H9 (cell line): Measurements from ENCODE around the gene CAB39L. TPM values are rescaled to one million over a fixed set of nuclear protein-coding genes. Genes with fewer than 3 reads are reported as not detected.

ENCODE experiments used
- DNase-seq: peaks from one replicate; pipeline ENCODE4 v3.0.0-alpha.2; 2017
- H2AFZ ChIP-seq: one replicate; pipeline ENCODE4 v1.6.1; 2013; ENCODE audit warnings: mild to moderate bottlenecking, low read length, control low read depth, moderate library complexity
- H2AK5ac ChIP-seq: 2 replicates; pipeline ENCODE4 v1.6.1; 2013; ENCODE audit warnings: low read length, control low read depth, mixed read lengths; ENCODE audit not compliant: insufficient read length
- H2BK120ac ChIP-seq: one replicate; pipeline ENCODE4 v1.6.1; 2013; ENCODE audit warnings: low read depth, mild to moderate bottlenecking, low read length, control low read depth, inconsistent platforms; ENCODE audit not compliant: poor library complexity, severe bottlenecking
- H2BK12ac ChIP-seq: 2 replicates; pipeline ENCODE4 v1.6.1; 2013; ENCODE audit warnings: low read length, control low read depth, mixed read lengths, low read depth; ENCODE audit not compliant: insufficient read length
- H2BK15ac ChIP-seq: 2 replicates; pipeline ENCODE4 v1.6.1; 2013; ENCODE audit warnings: low read depth, low read length, control low read depth
- H2BK20ac ChIP-seq: one replicate; pipeline ENCODE4 v1.6.1; 2013; ENCODE audit warnings: low read depth, mild to moderate bottlenecking, low read length, control low read depth, inconsistent platforms; ENCODE audit not compliant: poor library complexity, severe bottlenecking
- H2BK5ac ChIP-seq: 2 replicates; pipeline ENCODE4 v1.6.1; 2013; ENCODE audit warnings: low read length, control low read depth, mixed read lengths; ENCODE audit not compliant: insufficient read length
- H3K14ac ChIP-seq: 2 replicates; pipeline ENCODE4 v1.6.1; 2013; ENCODE audit warnings: low read length, control low read depth; ENCODE audit not compliant: insufficient read depth
- H3K18ac ChIP-seq: 2 replicates; pipeline ENCODE4 v1.6.1; 2013; ENCODE audit warnings: low read depth, mild to moderate bottlenecking, mixed read lengths, low read length, control low read depth; ENCODE audit not compliant: insufficient read length
- H3K23ac ChIP-seq: 2 replicates; pipeline ENCODE4 v1.6.1; 2013; ENCODE audit warnings: low read length, control low read depth, mixed read lengths, low read depth; ENCODE audit not compliant: insufficient read length
- H3K23me2 ChIP-seq: 2 replicates; pipeline ENCODE4 v1.6.1; 2013; ENCODE audit warnings: low read depth, mild to moderate bottlenecking, mixed read lengths, low read length, control low read depth; ENCODE audit not compliant: insufficient read length, poor library complexity, severe bottlenecking
- H3K27ac ChIP-seq: 2 replicates; pipeline ENCODE4 v1.5.1; 2013; ENCODE audit warnings: low read length, control low read depth, mixed read lengths, low read depth; ENCODE audit not compliant: insufficient read length
- H3K27me3 ChIP-seq: 2 replicates; pipeline ENCODE4 v1.6.1; 2013; ENCODE audit warnings: low read length, control low read depth, inconsistent platforms; ENCODE audit not compliant: insufficient read depth
- H3K4ac ChIP-seq: 2 replicates; pipeline ENCODE4 v1.6.1; 2013; ENCODE audit warnings: low read depth, mild to moderate bottlenecking, control low read depth, inconsistent platforms, low read length, moderate library complexity
- H3K4me1 ChIP-seq: 2 replicates; pipeline ENCODE4 v1.6.1; 2013; ENCODE audit warnings: low read length, control low read depth, inconsistent platforms; ENCODE audit not compliant: insufficient read depth
- H3K4me2 ChIP-seq: 2 replicates; pipeline ENCODE4 v1.6.1; 2013; ENCODE audit warnings: low read length, control low read depth, mixed read lengths; ENCODE audit not compliant: insufficient read length, insufficient read depth
- H3K56ac ChIP-seq: 2 replicates; pipeline ENCODE4 v1.6.1; 2013; ENCODE audit warnings: low read depth, mild to moderate bottlenecking, mixed read lengths, low read length, control low read depth; ENCODE audit not compliant: insufficient read length
- H3K79me1 ChIP-seq: 2 replicates; pipeline ENCODE4 v1.6.1; 2013; ENCODE audit warnings: low read depth, mild to moderate bottlenecking, moderate library complexity, low read length, control low read depth, inconsistent platforms; ENCODE audit not compliant: insufficient read depth, poor library complexity, severe bottlenecking
- H3K79me2 ChIP-seq: 2 replicates; pipeline ENCODE4 v1.6.1; 2013; ENCODE audit warnings: low read length, control low read depth, inconsistent platforms; ENCODE audit not compliant: insufficient read depth
- H3K9ac ChIP-seq: 2 replicates; pipeline ENCODE4 v1.6.1; 2013; ENCODE audit warnings: low read length, control low read depth, mixed read lengths; ENCODE audit not compliant: insufficient read length; ENCODE audit errors: extremely low read depth
- H3K9me3 ChIP-seq: one replicate; pipeline ENCODE4 v1.6.1; 2013; ENCODE audit warnings: low read depth, low read length, inconsistent platforms; ENCODE audit not compliant: control insufficient read depth
- H3T11ph ChIP-seq: one replicate; pipeline ENCODE4 v1.6.1; 2013; ENCODE audit warnings: mild to moderate bottlenecking, low read length, control low read depth, inconsistent platforms
- H4K20me1 ChIP-seq: one replicate; pipeline ENCODE4 v1.6.1; 2013; ENCODE audit not compliant: control insufficient read depth, insufficient read length, insufficient read depth
- H4K5ac ChIP-seq: 2 replicates; pipeline ENCODE4 v1.6.1; 2013; ENCODE audit warnings: low read depth, mild to moderate bottlenecking, mixed read lengths, low read length, control low read depth; ENCODE audit not compliant: insufficient read length
- H4K8ac ChIP-seq: replicated peaks from 2 replicates; pipeline ENCODE4 v1.6.1; 2013; ENCODE audit warnings: low read length, control low read depth, mixed read lengths, low read depth; ENCODE audit not compliant: insufficient read length
- H4K91ac ChIP-seq: 2 replicates; pipeline ENCODE4 v1.6.1; 2013; ENCODE audit warnings: low read depth, mild to moderate bottlenecking, moderate library complexity, mixed read lengths, low read length, control low read depth; ENCODE audit not compliant: insufficient read length
- H3K27ac Mint-ChIP-seq, 3 experiments: 2 replicates in 2 of 3; 3 replicates in 1 of 3; pipeline ENCODE4 v1.8.0; 2020 to 2021; ENCODE audit warnings: mixed read lengths in 3 of 3, mild to moderate bottlenecking in 1 of 3, moderate library complexity in 1 of 3
- H3K27me3 Mint-ChIP-seq: 2 replicates; pipeline ENCODE4 v1.8.0; 2021; ENCODE audit warnings: low read depth, mild to moderate bottlenecking, moderate library complexity, mixed read lengths
- H3K36me3 Mint-ChIP-seq, 3 experiments: 2 replicates in 2 of 3; 3 replicates in 1 of 3; pipeline ENCODE4 v1.8.0; 2020 to 2021; ENCODE audit warnings: low read depth in 3 of 3, mixed read lengths in 3 of 3; ENCODE audit not compliant: insufficient read depth in 1 of 3
- H3K4me1 Mint-ChIP-seq, 2 experiments: 2 replicates each; pipeline ENCODE4 v1.8.0; 2020; ENCODE audit warnings: mixed read lengths in 2 of 2
- H3K4me3 Mint-ChIP-seq, 2 experiments: 2 replicates in 1 of 2; 3 replicates in 1 of 2; pipeline ENCODE4 v1.8.0; 2020 to 2021; ENCODE audit warnings: mild to moderate bottlenecking in 2 of 2, mixed read lengths in 2 of 2, moderate library complexity in 1 of 2
- H3K9me3 Mint-ChIP-seq, 2 experiments: 2 replicates in 1 of 2; 3 replicates in 1 of 2; pipeline ENCODE4 v1.8.0; 2020; ENCODE audit warnings: mild to moderate bottlenecking in 2 of 2, mixed read lengths in 2 of 2, moderate library complexity in 1 of 2
- WGBS: extraction: QIAGEN DNeasy Blood & Tissue Kit; methylation state at CpG from one replicate; pipeline ENCODE4 v1.1.7; 2013; ENCODE audit warnings: missing lambda C conversion rate, low lambda C conversion rate, mixed read lengths; ENCODE audit not compliant: insufficient read length; ENCODE audit errors: extremely low coverage; 5-methylcytosine and 5-hydroxymethylcytosine counted together
- total RNA-seq: library from RNA; stranded (reverse); gene quantifications from 2 replicates; pipeline ENCODE4 v1.2.1, GENCODE V29; 2021
- TF ChIP-seq, protein P1 (sequence below): fragments of 200-600 bp; sonication (generic); conservative IDR thresholded peaks from 3 replicates; pipeline ENCODE4 v1.8.0; 2021; ENCODE audit warnings: antibody characterized with exemption, mild to moderate bottlenecking

CAB39L gene
- total RNA-seq, 1 experiment from 2014 or later: 6.0 TPM

DNA sequence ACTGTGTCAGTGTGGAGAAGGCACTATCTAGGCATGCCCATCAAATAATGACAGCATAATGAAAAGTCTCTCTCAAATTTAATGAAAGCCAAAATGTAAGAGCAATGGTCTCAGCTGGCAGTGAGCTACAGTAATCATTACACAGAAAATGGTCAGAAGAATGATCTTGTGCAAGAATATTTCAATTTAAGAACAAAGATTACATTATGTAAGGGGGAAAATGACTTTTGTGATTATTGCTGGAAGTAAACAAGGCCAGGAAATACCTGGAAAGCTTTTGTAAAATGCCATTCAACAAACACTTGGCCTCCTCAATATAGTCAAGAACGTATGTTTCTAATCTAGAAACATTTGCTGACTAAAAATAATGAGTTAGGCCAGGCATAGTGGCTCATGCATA, 89.1 kb downstream of the CAB39L start:
- Histone ChIP-seq H4K91ac (no peak overlapping the region), H3K4ac (no peak overlapping the region), H2BK120ac (no peak overlapping the region), H3K23ac (no peak overlapping the region), H2AK5ac (no peak overlapping the region), H3K14ac (no peak overlapping the region), H3K56ac (no peak overlapping the region), H3K9me3 (no peaks in the 10 kb centered on the region), H3K4me2 (no peak overlapping the region), H2AFZ (no peak overlapping the region), H4K20me1 (no peaks in the 10 kb centered on the region), H2BK15ac (no peak overlapping the region), H3K79me2 (no peaks in the 10 kb centered on the region), H3K9ac (no peak overlapping the region), H2BK5ac (no peak overlapping the region), H4K8ac (no peak overlapping the region), H3T11ph (no peak overlapping the region), H3K18ac (no peak overlapping the region), H3K4me1 (no peaks in the 10 kb centered on the region), H4K5ac (no peak overlapping the region), H2BK12ac (no peak overlapping the region), H3K23me2 (no peaks in the 10 kb centered on the region), H3K27ac (no peak overlapping the region), H2BK20ac (no peak overlapping the region), H3K27me3 (no peaks in the 10 kb centered on the region), H3K79me1 (no peaks in the 10 kb centered on the region)
- Mint-ChIP-seq H3K27me3 (no peaks in the 10 kb centered on the region), H3K27ac (no peak overlapping the region), H3K36me3 (no peaks in the 10 kb centered on the region; a peak in 1 of 7 replicates), H3K4me1 (no peaks in the 10 kb centered on the region), H3K4me3 (no peak overlapping the region), H3K9me3 (peaks cover 2 to 3% of the 10 kb centered on the region in 2 experiments; a peak in 2 of 5 replicates)
- no CpG with 5 or more reads among the region's 1 CpG for WGBS
- TF ChIP-seq, protein P1, sequence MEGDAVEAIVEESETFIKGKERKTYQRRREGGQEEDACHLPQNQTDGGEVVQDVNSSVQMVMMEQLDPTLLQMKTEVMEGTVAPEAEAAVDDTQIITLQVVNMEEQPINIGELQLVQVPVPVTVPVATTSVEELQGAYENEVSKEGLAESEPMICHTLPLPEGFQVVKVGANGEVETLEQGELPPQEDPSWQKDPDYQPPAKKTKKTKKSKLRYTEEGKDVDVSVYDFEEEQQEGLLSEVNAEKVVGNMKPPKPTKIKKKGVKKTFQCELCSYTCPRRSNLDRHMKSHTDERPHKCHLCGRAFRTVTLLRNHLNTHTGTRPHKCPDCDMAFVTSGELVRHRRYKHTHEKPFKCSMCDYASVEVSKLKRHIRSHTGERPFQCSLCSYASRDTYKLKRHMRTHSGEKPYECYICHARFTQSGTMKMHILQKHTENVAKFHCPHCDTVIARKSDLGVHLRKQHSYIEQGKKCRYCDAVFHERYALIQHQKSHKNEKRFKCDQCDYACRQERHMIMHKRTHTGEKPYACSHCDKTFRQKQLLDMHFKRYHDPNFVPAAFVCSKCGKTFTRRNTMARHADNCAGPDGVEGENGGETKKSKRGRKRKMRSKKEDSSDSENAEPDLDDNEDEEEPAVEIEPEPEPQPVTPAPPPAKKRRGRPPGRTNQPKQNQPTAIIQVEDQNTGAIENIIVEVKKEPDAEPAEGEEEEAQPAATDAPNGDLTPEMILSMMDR: no peak
- no peak for DNase-seq
